AG09309 (cell line): ENCODE data around the gene LIMCH1.
"Not testable (repeated sequence)": the region's sequence is repeated elsewhere in the genome, so short reads cannot be mapped to it uniquely, and the experiment has no call there.

Source experiments
- DNase-seq: peaks from one replicate; pipeline ENCODE4 v3.0.0-alpha.2; 2010; ENCODE audit warnings: low read depth
- H3K4me3 ChIP-seq: 2 replicates; pipeline ENCODE4 v1.5.1; 2011; ENCODE audit warnings: mild to moderate bottlenecking, low read depth, low read length, moderate library complexity; ENCODE audit not compliant: control insufficient read depth
- TF ChIP-seq, protein P1 (sequence below): IDR thresholded peaks from 2 replicates; pipeline ENCODE4 v1.5.1; 2011; ENCODE audit warnings: mild to moderate bottlenecking, low read depth, low read length, inconsistent platforms; ENCODE audit not compliant: insufficient read depth, control insufficient read depth; ENCODE audit errors: missing control alignments

LIMCH1 gene

DNA sequence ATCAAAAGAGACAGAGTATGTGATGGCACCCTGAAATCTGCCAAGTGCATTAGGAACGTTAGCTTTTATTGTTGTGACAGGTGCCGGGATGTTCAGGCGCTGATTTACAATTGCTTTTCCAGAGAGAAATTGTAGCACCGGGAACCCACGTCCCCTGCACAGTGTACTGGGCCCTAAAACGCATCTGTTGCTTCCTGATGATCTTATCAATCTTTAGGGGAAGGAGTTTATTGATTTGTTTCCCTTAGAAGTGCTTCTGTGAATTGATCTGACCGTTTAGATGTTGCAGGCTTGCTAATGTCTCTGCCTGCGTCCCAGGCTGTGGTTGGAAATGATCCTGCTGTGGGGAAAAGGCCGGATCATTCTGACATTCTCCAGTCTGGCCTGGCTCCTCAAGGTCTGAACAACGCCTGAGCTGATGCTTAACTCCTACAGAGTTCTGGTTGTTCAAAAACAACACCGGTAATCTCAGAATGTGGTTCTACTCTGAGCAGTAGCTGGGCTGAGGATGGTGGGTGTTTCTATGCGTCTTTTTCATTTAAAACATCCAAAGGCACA is 193.7 kb downstream of the LIMCH1 start:
- TF ChIP-seq, protein P1, sequence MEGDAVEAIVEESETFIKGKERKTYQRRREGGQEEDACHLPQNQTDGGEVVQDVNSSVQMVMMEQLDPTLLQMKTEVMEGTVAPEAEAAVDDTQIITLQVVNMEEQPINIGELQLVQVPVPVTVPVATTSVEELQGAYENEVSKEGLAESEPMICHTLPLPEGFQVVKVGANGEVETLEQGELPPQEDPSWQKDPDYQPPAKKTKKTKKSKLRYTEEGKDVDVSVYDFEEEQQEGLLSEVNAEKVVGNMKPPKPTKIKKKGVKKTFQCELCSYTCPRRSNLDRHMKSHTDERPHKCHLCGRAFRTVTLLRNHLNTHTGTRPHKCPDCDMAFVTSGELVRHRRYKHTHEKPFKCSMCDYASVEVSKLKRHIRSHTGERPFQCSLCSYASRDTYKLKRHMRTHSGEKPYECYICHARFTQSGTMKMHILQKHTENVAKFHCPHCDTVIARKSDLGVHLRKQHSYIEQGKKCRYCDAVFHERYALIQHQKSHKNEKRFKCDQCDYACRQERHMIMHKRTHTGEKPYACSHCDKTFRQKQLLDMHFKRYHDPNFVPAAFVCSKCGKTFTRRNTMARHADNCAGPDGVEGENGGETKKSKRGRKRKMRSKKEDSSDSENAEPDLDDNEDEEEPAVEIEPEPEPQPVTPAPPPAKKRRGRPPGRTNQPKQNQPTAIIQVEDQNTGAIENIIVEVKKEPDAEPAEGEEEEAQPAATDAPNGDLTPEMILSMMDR: no peak
- DNase-seq: no peak
- H3K4me3 ChIP-seq: no peak overlapping the region

GRCh38 chr4:41734371-41734770 is 196.4 kb downstream of the LIMCH1 start:
- TF ChIP-seq, protein P1: no peak
- H3K4me3 ChIP-seq: no peak overlapping the region
- no peak for DNase-seq

GRCh38 chr4:41737491-41737890 is 199.5 kb downstream of the LIMCH1 start:
- not testable (repeated sequence) for H3K4me3 ChIP-seq, DNase-seq

- TF ChIP-seq, protein P1: no peak
- H3K4me3 ChIP-seq: no peak overlapping the region
- DNase-seq: no peak
Measured at GRCh38 chr4:41741354-41741753, 203.4 kb downstream of the LIMCH1 start.

- H3K4me3 ChIP-seq: no peak overlapping the region
- TF ChIP-seq, protein P1: no peak
- no peak for DNase-seq
Measured at GRCh38 chr4:41744572-41745291, 206.8 kb downstream of the LIMCH1 start.

- no peak for DNase-seq
- no peak overlapping the region for H3K4me3 ChIP-seq
- TF ChIP-seq, protein P1: no peak
Measured at GRCh38 chr4:41745292-41746024, 207.5 kb downstream of the LIMCH1 start.

DNA sequence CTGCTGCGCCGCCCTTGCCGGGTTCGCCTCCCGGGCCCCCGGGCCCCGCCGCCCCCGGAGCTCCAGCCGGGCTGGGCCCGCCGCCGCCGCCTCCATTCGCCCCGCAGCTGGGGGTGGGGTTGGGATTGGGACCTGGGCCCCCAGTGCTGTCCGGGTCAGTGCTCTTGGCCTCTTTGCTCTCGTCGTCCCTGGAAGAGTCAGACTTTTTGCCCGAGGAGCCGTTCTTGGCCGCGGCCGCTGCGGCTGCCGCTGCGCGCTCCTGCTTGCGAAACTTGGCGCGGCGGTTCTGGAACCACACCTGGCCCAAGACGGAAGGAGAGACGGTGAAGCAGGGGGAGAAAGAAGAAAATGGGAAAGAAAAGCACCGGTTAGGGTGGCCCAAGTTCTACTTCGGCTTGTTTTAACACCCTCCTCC is 208.1 kb downstream of the LIMCH1 start:
- DNase-seq: no peak
- TF ChIP-seq, protein P1: no peak
- H3K4me3 ChIP-seq: no peak overlapping the region
